Smooth muscle cell (in vitro differentiated cells): ENCODE measurements around the gene NGEF. TPM values are rescaled to one million over a fixed set of nuclear protein-coding genes. Genes with fewer than 3 reads are reported as not detected.

Experiments used
- DNase-seq: peaks from one replicate; lab custom pipeline; 2025; ENCODE audit not compliant: unreplicated experiment; lab: John Stamatoyannopoulos, UW
- H2AFZ ChIP-seq: fragments of 200-600 bp; sonication (generic); 2 replicates; pipeline ENCODE4 v1.6.0; 2016; ENCODE audit warnings: antibody characterized with exemption, low read depth, mild to moderate bottlenecking
- H3F3A ChIP-seq: fragments of 200-600 bp; sonication (generic); 2 replicates; pipeline ENCODE4 v1.6.0; 2017; ENCODE audit warnings: antibody characterized with exemption, low read depth
- H3K27ac ChIP-seq: fragments of 200-600 bp; sonication (generic); 2 replicates; pipeline ENCODE4 v1.5.1; 2016; ENCODE audit warnings: low read depth, mild to moderate bottlenecking
- H3K27me3 ChIP-seq: fragments of 200-600 bp; sonication (generic); 2 replicates; pipeline ENCODE4 v1.6.1; 2016; ENCODE audit warnings: low read depth, mild to moderate bottlenecking
- H3K36me3 ChIP-seq: fragments of 200-600 bp; sonication (generic); 2 replicates; pipeline ENCODE4 v1.5.1; 2016; ENCODE audit warnings: low read depth
- H3K4me1 ChIP-seq: fragments of 200-600 bp; sonication (generic); 2 replicates; pipeline ENCODE4 v1.5.1; 2016; ENCODE audit warnings: low read depth
- H3K4me2 ChIP-seq: fragments of 200-600 bp; sonication (generic); 2 replicates; pipeline ENCODE4 v1.6.0; 2016; ENCODE audit warnings: mild to moderate bottlenecking
- H3K4me3 ChIP-seq: fragments of 200-600 bp; sonication (generic); 2 replicates; pipeline ENCODE4 v1.5.1; 2016; ENCODE audit warnings: mild to moderate bottlenecking
- H3K79me2 ChIP-seq: fragments of 200-600 bp; sonication (generic); 2 replicates; pipeline ENCODE4 v1.6.0; 2016; ENCODE audit warnings: low read depth, mild to moderate bottlenecking
- H3K9ac ChIP-seq: fragments of 200-600 bp; sonication (generic); 2 replicates; pipeline ENCODE4 v1.6.0; 2016; ENCODE audit warnings: low read depth
- H3K9me3 ChIP-seq: fragments of 200-600 bp; sonication (generic); replicated peaks from 2 replicates; pipeline ENCODE4 v1.5.1; 2016; ENCODE audit warnings: low read depth
- H4K20me1 ChIP-seq: fragments of 200-600 bp; sonication (generic); 2 replicates; pipeline ENCODE4 v1.6.0; 2016; ENCODE audit warnings: low read depth
- WGBS: methylation state at CpG from one replicate; pipeline ENCODE4 v1.1.7; 2016; ENCODE audit warnings: low lambda C conversion rate; 5-methylcytosine and 5-hydroxymethylcytosine counted together
- polyA plus RNA-seq: library from polyadenylated mRNA; unstranded; fragments of >200 nt; fragmentation: Nextera tagmentation; extraction: Ambion mirVana; gene quantifications from 2 replicates; pipeline ENCODE4 v1.2.1, GENCODE V29; 2016
- total RNA-seq: library from RNA; depleted of rRNA; stranded (reverse); fragments of >200 nt; gene quantifications from 2 replicates; pipeline ENCODE4 v1.2.3, GENCODE V29; 2014
- TF ChIP-seq, protein P1 (sequence below): fragments of 200-600 bp; sonication (generic); IDR thresholded peaks from 2 replicates; pipeline ENCODE4 v1.5.1; 2017; ENCODE audit warnings: borderline replicate concordance, mild to moderate bottlenecking, antibody characterized with exemption; ENCODE audit not compliant: insufficient read depth, poor library complexity, severe bottlenecking

Gene NGEF
- total and polyA plus RNA-seq, 2 experiments from 2014 or later = 0.09 TPM; not detected in 1

DNA sequence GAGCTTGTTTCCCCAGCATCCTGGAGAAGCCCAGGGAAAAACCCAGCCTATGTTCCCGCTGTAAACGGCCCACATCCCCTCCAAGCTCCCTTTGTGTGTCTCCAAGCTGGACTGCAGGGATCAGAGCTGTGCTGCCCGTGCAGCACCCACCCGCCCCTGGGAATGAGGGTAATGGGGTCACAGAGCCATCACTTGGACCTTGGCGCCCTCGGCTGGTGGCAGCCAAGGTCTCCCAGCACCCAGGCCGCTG lies 46.4 kb upstream of the NGEF start:
- Histone ChIP-seq H3K4me3 (no peak overlapping the region), H2AFZ (no peak overlapping the region), H3K36me3 (no peaks in the 10 kb centered on the region), H4K20me1 (no peaks in the 10 kb centered on the region), H3K9me3 (no peaks in the 10 kb centered on the region), H3K4me2 (no peak overlapping the region), H3K79me2 (no peaks in the 10 kb centered on the region), H3K4me1 (no peaks in the 10 kb centered on the region), H3K27me3 (no peaks in the 10 kb centered on the region), H3K9ac (no peak overlapping the region), H3K27ac (no peak overlapping the region), H3F3A (no peaks in the 10 kb centered on the region)
- DNase-seq = no peak
- TF ChIP-seq, protein P1, sequence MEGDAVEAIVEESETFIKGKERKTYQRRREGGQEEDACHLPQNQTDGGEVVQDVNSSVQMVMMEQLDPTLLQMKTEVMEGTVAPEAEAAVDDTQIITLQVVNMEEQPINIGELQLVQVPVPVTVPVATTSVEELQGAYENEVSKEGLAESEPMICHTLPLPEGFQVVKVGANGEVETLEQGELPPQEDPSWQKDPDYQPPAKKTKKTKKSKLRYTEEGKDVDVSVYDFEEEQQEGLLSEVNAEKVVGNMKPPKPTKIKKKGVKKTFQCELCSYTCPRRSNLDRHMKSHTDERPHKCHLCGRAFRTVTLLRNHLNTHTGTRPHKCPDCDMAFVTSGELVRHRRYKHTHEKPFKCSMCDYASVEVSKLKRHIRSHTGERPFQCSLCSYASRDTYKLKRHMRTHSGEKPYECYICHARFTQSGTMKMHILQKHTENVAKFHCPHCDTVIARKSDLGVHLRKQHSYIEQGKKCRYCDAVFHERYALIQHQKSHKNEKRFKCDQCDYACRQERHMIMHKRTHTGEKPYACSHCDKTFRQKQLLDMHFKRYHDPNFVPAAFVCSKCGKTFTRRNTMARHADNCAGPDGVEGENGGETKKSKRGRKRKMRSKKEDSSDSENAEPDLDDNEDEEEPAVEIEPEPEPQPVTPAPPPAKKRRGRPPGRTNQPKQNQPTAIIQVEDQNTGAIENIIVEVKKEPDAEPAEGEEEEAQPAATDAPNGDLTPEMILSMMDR = no peak
- WGBS = 80% methylated on average over 5 of the region's 7 CpGs

DNA sequence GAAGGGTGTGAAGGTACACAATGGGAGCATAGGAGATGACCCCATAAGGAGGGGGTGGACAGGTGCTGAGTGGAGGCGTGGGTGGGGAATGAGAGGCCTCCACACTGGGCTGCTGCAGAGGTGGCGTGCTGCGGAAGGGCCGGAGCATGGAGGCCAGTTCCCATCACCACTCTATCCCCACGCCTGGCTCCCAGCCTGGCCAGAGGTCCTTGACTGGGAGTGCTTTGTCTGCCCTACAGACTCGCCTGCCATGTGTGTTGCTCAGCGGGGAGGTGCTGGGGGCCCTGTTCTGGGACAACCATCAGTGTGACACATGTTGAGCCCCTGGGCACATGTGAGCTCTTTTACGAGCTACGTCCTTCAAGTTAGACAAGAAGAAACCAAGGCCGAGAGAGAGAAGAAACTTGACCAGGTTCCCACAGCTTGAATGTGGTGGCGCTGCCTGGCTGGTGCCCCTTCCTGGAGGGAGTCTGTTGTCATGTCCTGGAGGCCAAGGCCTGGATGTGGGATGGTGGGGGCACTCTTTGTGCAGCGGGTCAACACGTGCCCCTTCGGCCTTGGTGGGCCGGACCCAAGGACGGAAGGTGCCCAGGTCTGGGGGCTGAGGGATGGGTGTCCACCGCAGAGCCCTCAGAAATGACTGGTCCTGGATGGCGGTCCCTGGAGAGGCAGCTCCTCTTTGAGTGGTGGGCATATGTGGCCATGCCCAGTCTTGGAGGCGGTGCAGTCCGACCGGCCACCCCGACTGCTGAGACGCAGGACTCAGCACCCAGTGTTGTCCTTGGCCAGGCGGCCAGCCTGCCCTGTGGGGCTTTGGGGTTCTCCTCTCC lies 45.9 kb upstream of the NGEF start:
- Histone ChIP-seq H3K4me3 (no peak overlapping the region), H3K9ac (no peak overlapping the region), H3K36me3 (no peaks in the 10 kb centered on the region), H3K27me3 (no peaks in the 10 kb centered on the region), H3K27ac (no peak overlapping the region), H3K4me1 (no peaks in the 10 kb centered on the region), H2AFZ (no peak overlapping the region), H3K9me3 (no peaks in the 10 kb centered on the region), H4K20me1 (no peaks in the 10 kb centered on the region), H3F3A (no peaks in the 10 kb centered on the region), H3K4me2 (no peak overlapping the region), H3K79me2 (no peaks in the 10 kb centered on the region)
- no peak for DNase-seq
- TF ChIP-seq, protein P1 = no peak
- 90% methylated on average over 19 of the region's 24 CpGs for WGBS

DNA sequence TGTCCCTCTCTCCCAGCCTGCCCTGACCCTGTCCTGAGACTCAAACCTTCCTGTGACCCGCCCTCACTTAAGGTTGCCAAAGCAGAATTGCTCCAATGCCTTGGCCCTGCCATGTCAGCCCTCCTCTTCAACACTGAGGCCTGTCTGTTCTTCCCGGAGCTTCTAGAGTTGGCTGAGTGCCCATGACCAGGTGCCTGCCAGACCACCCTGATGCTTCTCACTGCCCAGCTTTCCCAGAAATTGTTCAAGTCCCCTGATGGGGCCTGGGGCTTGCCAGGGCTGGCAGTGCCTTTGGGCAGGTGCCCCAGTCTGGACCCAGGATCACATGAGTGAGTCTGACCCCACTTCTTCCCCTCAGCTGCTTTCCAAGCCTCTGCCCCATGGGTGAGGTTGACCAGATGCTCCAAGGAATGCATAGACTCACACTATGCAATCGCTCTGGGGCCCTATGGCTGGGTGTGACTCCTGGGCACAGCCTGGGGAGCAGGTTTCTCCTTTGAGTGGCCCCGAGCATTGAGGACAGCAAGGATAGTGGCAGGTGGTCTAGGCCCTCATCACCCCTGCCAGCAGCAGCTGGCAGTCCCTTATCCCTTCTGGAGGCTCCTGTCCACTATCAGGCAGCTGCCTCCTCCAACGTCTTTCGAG lies 44.0 kb upstream of the NGEF start:
- no peak overlapping the region for H3K4me2 ChIP-seq
- WGBS = 88% methylated on average over 6 of the region's 6 CpGs

More for the DNA sequence above, 44.0 kb upstream of the NGEF start:
- H3K27ac ChIP-seq = no peak overlapping the region
- no peaks in the 10 kb centered on the region for H4K20me1 ChIP-seq
- DNase-seq = no peak
- H3K9me3 ChIP-seq = no peaks in the 10 kb centered on the region
- TF ChIP-seq, protein P1 = no peak
- no peak overlapping the region for H3K4me3 ChIP-seq
- no peaks in the 10 kb centered on the region for H3K79me2 ChIP-seq
- no peaks in the 10 kb centered on the region for H3K36me3 ChIP-seq
- H2AFZ ChIP-seq = no peak overlapping the region
- H3F3A ChIP-seq = no peaks in the 10 kb centered on the region
- no peak overlapping the region for H3K9ac ChIP-seq
- no peaks in the 10 kb centered on the region for H3K4me1 ChIP-seq
- H3K27me3 ChIP-seq = no peaks in the 10 kb centered on the region
